Ishikawa (cell line): ENCODE measurements around the gene TSFM.

Experiments
- CEBPB ChIP-seq: IDR thresholded peaks from 2 replicates; pipeline ENCODE4 v1.6.1; 2012
- CREB1 ChIP-seq: IDR thresholded peaks from 2 replicates; pipeline ENCODE4 v1.6.1; 2012; ENCODE audit warnings: low read depth
- EP300 ChIP-seq: IDR thresholded peaks from 2 replicates; pipeline ENCODE4 v1.6.1; 2012; ENCODE audit warnings: borderline replicate concordance
- FOXM1 ChIP-seq: IDR thresholded peaks from 2 replicates; pipeline ENCODE4 v1.6.1; 2012; ENCODE audit warnings: low read depth, borderline replicate concordance
- NFIC ChIP-seq: IDR thresholded peaks from 2 replicates; pipeline ENCODE4 v1.6.1; 2012
- RAD21 ChIP-seq: IDR thresholded peaks from 2 replicates; pipeline ENCODE4 v1.6.1; 2012; ENCODE audit warnings: low read depth
- YY1 ChIP-seq: IDR thresholded peaks from 2 replicates; pipeline ENCODE4 v1.6.1; 2012; ENCODE audit warnings: low read depth
- ZBTB7A ChIP-seq: IDR thresholded peaks from 2 replicates; pipeline ENCODE4 v1.6.1; 2012; ENCODE audit warnings: low read depth
- TF ChIP-seq, protein P1 (sequence below): IDR thresholded peaks from 2 replicates; pipeline ENCODE4 v1.6.1; 2012; ENCODE audit warnings: low read depth, mild to moderate bottlenecking
- TF ChIP-seq, protein P2 (sequence below): IDR thresholded peaks from 2 replicates; pipeline ENCODE4 v1.6.1; 2012
- TF ChIP-seq, protein P3 (sequence below): IDR thresholded peaks from 2 replicates; pipeline ENCODE4 v1.6.1; 2012

DNA sequence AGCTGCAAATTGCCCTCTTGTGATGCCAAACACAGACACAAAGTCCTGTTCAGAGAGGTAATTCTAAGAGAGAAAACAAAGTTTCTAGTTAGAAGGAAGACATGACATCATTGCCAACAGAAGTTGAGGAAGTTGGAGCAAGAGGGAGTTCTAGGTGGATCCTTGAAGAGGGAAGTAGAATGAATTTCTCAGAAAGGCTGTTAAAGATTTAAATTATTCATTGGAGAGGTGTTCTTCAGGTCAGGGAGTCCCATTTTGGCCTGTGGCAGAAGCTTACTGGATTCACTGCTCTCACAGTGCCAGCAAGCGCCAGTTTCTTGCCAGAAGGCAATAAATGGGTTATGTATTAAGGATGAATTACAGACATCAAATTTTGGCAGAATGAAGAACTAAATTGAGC lies 15.3 kb downstream of the TSFM start:
- TF ChIP-seq, protein P1, sequence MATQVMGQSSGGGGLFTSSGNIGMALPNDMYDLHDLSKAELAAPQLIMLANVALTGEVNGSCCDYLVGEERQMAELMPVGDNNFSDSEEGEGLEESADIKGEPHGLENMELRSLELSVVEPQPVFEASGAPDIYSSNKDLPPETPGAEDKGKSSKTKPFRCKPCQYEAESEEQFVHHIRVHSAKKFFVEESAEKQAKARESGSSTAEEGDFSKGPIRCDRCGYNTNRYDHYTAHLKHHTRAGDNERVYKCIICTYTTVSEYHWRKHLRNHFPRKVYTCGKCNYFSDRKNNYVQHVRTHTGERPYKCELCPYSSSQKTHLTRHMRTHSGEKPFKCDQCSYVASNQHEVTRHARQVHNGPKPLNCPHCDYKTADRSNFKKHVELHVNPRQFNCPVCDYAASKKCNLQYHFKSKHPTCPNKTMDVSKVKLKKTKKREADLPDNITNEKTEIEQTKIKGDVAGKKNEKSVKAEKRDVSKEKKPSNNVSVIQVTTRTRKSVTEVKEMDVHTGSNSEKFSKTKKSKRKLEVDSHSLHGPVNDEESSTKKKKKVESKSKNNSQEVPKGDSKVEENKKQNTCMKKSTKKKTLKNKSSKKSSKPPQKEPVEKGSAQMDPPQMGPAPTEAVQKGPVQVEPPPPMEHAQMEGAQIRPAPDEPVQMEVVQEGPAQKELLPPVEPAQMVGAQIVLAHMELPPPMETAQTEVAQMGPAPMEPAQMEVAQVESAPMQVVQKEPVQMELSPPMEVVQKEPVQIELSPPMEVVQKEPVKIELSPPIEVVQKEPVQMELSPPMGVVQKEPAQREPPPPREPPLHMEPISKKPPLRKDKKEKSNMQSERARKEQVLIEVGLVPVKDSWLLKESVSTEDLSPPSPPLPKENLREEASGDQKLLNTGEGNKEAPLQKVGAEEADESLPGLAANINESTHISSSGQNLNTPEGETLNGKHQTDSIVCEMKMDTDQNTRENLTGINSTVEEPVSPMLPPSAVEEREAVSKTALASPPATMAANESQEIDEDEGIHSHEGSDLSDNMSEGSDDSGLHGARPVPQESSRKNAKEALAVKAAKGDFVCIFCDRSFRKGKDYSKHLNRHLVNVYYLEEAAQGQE: no peak
- TF ChIP-seq EP300 (no peak), FOXM1 (no peak), RAD21 (no peak), NFIC (no peak), CEBPB (no peak), YY1 (no peak), ZBTB7A (no peak), CREB1 (no peak)
- TF ChIP-seq, protein P2, sequence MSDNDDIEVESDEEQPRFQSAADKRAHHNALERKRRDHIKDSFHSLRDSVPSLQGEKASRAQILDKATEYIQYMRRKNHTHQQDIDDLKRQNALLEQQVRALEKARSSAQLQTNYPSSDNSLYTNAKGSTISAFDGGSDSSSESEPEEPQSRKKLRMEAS: no peak
- TF ChIP-seq, protein P3, sequence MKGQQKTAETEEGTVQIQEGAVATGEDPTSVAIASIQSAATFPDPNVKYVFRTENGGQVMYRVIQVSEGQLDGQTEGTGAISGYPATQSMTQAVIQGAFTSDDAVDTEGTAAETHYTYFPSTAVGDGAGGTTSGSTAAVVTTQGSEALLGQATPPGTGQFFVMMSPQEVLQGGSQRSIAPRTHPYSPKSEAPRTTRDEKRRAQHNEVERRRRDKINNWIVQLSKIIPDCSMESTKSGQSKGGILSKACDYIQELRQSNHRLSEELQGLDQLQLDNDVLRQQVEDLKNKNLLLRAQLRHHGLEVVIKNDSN: no peak
